Lung (tissue), 12 donors: ENCODE measurements around the gene OR5B12. TPM values are rescaled to one million over a fixed set of nuclear protein-coding genes. Genes with fewer than 3 reads are reported as not detected.

Experiments used
- ATAC-seq: fragments of 200-7000 bp; cut with Tn5 transposase; one replicate; pipeline ENCODE4 v1.9.1; 2020; ENCODE audit warnings: moderate number of reproducible peaks; ENCODE audit not compliant: insufficient read depth, low FRiP score
- DNase-seq, 3 donors: peaks; one replicate each; pipeline ENCODE4 v3.0.0-alpha.2; 2013 to 2017
- H3K27ac ChIP-seq, 2 donors: one replicate each; pipeline ENCODE4 v1.5.1; 2013; ENCODE audit warnings: mild to moderate bottlenecking in 2 of 2, moderate library complexity in 2 of 2, control low read depth in 1 of 2, inconsistent platforms in 1 of 2, low read depth in 1 of 2, low read length in 1 of 2
- H3K27me3 ChIP-seq, 3 donors: one replicate each; pipeline ENCODE4 v1.5.1; 2013; ENCODE audit warnings: low read length in 2 of 3; ENCODE audit not compliant: control insufficient read depth in 3 of 3, insufficient read depth in 3 of 3
- H3K36me3 ChIP-seq, 4 donors: one replicate each; pipeline ENCODE4 v1.5.1; 2013; ENCODE audit warnings: low read length in 4 of 4, mild to moderate bottlenecking in 1 of 4, moderate library complexity in 1 of 4; ENCODE audit not compliant: control insufficient read depth in 4 of 4, insufficient read depth in 4 of 4
- H3K4me1 ChIP-seq, 5 donors: one replicate each; pipeline ENCODE4 v1.5.1; 2013; ENCODE audit warnings: low read length in 5 of 5, mild to moderate bottlenecking in 2 of 5, moderate library complexity in 1 of 5; ENCODE audit not compliant: control insufficient read depth in 5 of 5, insufficient read depth in 5 of 5
- H3K4me3 ChIP-seq: one replicate; pipeline ENCODE4 v1.5.1; 2013; ENCODE audit warnings: mild to moderate bottlenecking, control low read depth, moderate library complexity
- H3K9ac ChIP-seq, 2 donors: one replicate each; pipeline ENCODE4 v1.5.1; 2013; ENCODE audit warnings: low read length in 2 of 2, control low read depth in 1 of 2; ENCODE audit not compliant: insufficient read depth in 1 of 2
- H3K9me3 ChIP-seq, 4 donors: one replicate each; pipeline ENCODE4 v1.5.1; 2013; ENCODE audit warnings: low read length in 3 of 4, mild to moderate bottlenecking in 1 of 4, moderate library complexity in 1 of 4; ENCODE audit not compliant: control insufficient read depth in 4 of 4, insufficient read depth in 3 of 4
- CTCF ChIP-seq: IDR thresholded peaks from 2 replicates; pipeline ENCODE4 v1.5.1; 2012; ENCODE audit warnings: mild to moderate bottlenecking; ENCODE audit errors: control extremely low read depth, extremely low read depth
- WGBS, 2 donors: extraction: QIAGEN DNeasy Blood & Tissue Kit; methylation state at CpG; one replicate each; pipeline ENCODE4 v1.1.7; 2013; 5-methylcytosine and 5-hydroxymethylcytosine counted together
- polyA plus RNA-seq, 2 donors: library from polyadenylated mRNA; stranded (reverse); fragments of 200-250 nt; gene quantifications; one replicate each; pipeline ENCODE4 v1.2.1, GENCODE V29; 2013
- total RNA-seq, 2 donors: library from RNA; depleted of rRNA in 1 of 2; stranded (reverse); fragments of >200 nt in 1 of 2; gene quantifications; one replicate each; pipeline ENCODE4 v1.2.1, GENCODE V29; 2014 to 2021
- donor health status: control.
- donor health status: control.
- donor health status: Bipolar disorder and iron deficiency.
- donor health status: healthy.
- donor health status: DM: yes; HTN: yes; CAD: no.

OR5B12 gene
- total and polyA plus RNA-seq, 4 donors, result not detected

- no peaks in the 10 kb centered on the region for H3K36me3 ChIP-seq
- peaks cover 0 to 21% (median 6%) of the 10 kb centered on the region in 4 donors for H3K9me3 ChIP-seq
- TF ChIP-seq CTCF, result no peak
- no peak for DNase-seq
- no peaks in the 10 kb centered on the region for H3K27me3 ChIP-seq
- no peak overlapping the region for H3K27ac ChIP-seq
- H3K4me1 ChIP-seq, result no peaks in the 10 kb centered on the region
- no peak overlapping the region for H3K9ac ChIP-seq
- ATAC-seq, result no peak
- no peak overlapping the region for H3K4me3 ChIP-seq
- WGBS, 2 donors, result 85 to 89% methylated on average over 6 of the region's 6 CpGs
These were observed 4.3 kb upstream of the OR5B12 start for GRCh38 chr11:58446294-58446693.

- Histone ChIP-seq H3K36me3 (no peaks in the 10 kb centered on the region), H3K27me3 (no peaks in the 10 kb centered on the region), H3K27ac (no peak overlapping the region), H3K9ac (no peak overlapping the region), H3K4me3 (no peak overlapping the region), H3K9me3 (peaks cover 0 to 21% (median 8%) of the 10 kb centered on the region in 4 donors), H3K4me1 (no peaks in the 10 kb centered on the region)
- ATAC-seq (no peak), DNase-seq (no peak)
- WGBS, 2 donors, result 96 to 97% methylated on average over 2 of the region's 2 CpGs
- no peak for TF ChIP-seq CTCF
These were observed 2.3 kb upstream of the OR5B12 start for GRCh38 chr11:58444300-58444699.

- Histone ChIP-seq H3K4me3 (no peak overlapping the region), H3K9me3 (peaks cover 0 to 7% (median 1%) of the 10 kb centered on the region in 4 donors), H3K36me3 (no peaks in the 10 kb centered on the region), H3K9ac (no peak overlapping the region), H3K27me3 (no peaks in the 10 kb centered on the region), H3K27ac (no peak overlapping the region), H3K4me1 (no peaks in the 10 kb centered on the region)
- DNase-seq (no peak), ATAC-seq (no peak)
- WGBS, 2 donors, result 47 to 58% methylated on average over 4 of the region's 4 CpGs
- TF ChIP-seq CTCF, result no peak
These were observed 3.5 kb downstream of the OR5B12 start for GRCh38 chr11:58438486-58438885.

GRCh38 chr11:58434217-58434616, 7.8 kb downstream of the OR5B12 start:
- no peaks in the 10 kb centered on the region for H3K27me3 ChIP-seq
- ATAC-seq, result no peak
- H3K4me1 ChIP-seq, result no peaks in the 10 kb centered on the region
- TF ChIP-seq CTCF, result no peak
- H3K4me3 ChIP-seq, result no peak overlapping the region
- H3K9me3 ChIP-seq, result peaks cover 0 to 4% (median 1%) of the 10 kb centered on the region in 4 donors
- H3K36me3 ChIP-seq, result no peaks in the 10 kb centered on the region
- no peak for DNase-seq
- no peak overlapping the region for H3K9ac ChIP-seq
- 81 to 90% methylated on average over 3 of the region's 3 CpGs for WGBS, 2 donors
- H3K27ac ChIP-seq, result no peak overlapping the region
